ENCODE results near the gene CD300C.

CD300C gene

GRCh38 chr17:74529243-74529642, 16.7 kb downstream of the CD300C start:
- no peak for DNase-seq (ENCODE audit: extremely low spot score)
- ChIA-PET CTCF (interaction anchor here (1.6 to 7.7 kb wide), 4 partner anchors 35 to 161 kb away, joined by 4 to 68 read pairs (median 36); partner anchors contain the start of gene GPR142), POLR2A (no interaction called here)
- no peak for TF ChIP-seq CTCF (IDR thresholded peaks at IDR 0.05; ENCODE audit: control extremely low read depth, extremely low read depth, low read depth, missing control alignments)

- DNase-seq (ENCODE audit: extremely low spot score), result peak; percentile 77
Observed at GRCh38 chr17:74528491-74529199, 17.3 kb downstream of the CD300C start.

GRCh38 chr17:74527756-74528155, 18.2 kb downstream of the CD300C start:
- POLR2A ChIA-PET, result no interaction called here
- CTCF ChIA-PET, result interaction anchor here (0.8 to 7.7 kb wide), 7 partner anchors 16 to 243 kb away, joined by 3 to 68 read pairs (median 8); partner anchors contain the start of gene GPR142
- no peak for TF ChIP-seq CTCF (IDR thresholded peaks at IDR 0.05; ENCODE audit: control extremely low read depth, extremely low read depth, low read depth, missing control alignments)
- DNase-seq (ENCODE audit: extremely low spot score), result no peak

More at GRCh38 chr17:74528491-74529199, 17.3 kb downstream of the CD300C start:
- POLR2A ChIA-PET, result no interaction called here
- CTCF ChIA-PET, result interaction anchor here (0.8 to 7.7 kb wide), 6 partner anchors 17 to 243 kb away, joined by 3 to 68 read pairs (median 9); partner anchors contain the start of gene GPR142
- no peak for TF ChIP-seq CTCF (IDR thresholded peaks at IDR 0.05; ENCODE audit: control extremely low read depth, extremely low read depth, low read depth, missing control alignments)

GRCh38 chr17:74527081-74527480, 18.8 kb downstream of the CD300C start:
- POLR2A ChIA-PET, result no interaction called here
- TF ChIP-seq CTCF (IDR thresholded peaks at IDR 0.05; ENCODE audit: control extremely low read depth, extremely low read depth, low read depth, missing control alignments), result no peak
- CTCF ChIA-PET, result interaction anchor here (1.0 to 7.7 kb wide), 7 partner anchors 12 to 233 kb away, joined by 3 to 68 read pairs (median 3); partner anchors contain the start of gene GPR142
- no peak for DNase-seq (ENCODE audit: extremely low spot score)

- DNase-seq (ENCODE audit: extremely low spot score), result no peak
- TF ChIP-seq CTCF (IDR thresholded peaks at IDR 0.05; ENCODE audit: control extremely low read depth, extremely low read depth, low read depth, missing control alignments), result no peak
- ChIA-PET CTCF (interaction anchor here (1.0 to 7.7 kb wide), 7 partner anchors 11 to 232 kb away, joined by 3 to 68 read pairs (median 3); partner anchors contain the start of gene GPR142), POLR2A (no interaction called here)
Observed at GRCh38 chr17:74526681-74527080, 19.2 kb downstream of the CD300C start.

- no peak for DNase-seq (ENCODE audit: extremely low spot score)
- ChIA-PET POLR2A (no interaction called here), CTCF (interaction anchor here (1.0 to 7.7 kb wide), 4 partner anchors 40 to 158 kb away, joined by 3 to 68 read pairs (median 4); no protein-coding TSS in a partner anchor)
- no peak for TF ChIP-seq CTCF (IDR thresholded peaks at IDR 0.05; ENCODE audit: control extremely low read depth, extremely low read depth, low read depth, missing control alignments)
Observed at GRCh38 chr17:74525781-74526288, 20.1 kb downstream of the CD300C start.

All from GM10248 (cell line).